Stimulated activated CD8-positive, alpha-beta memory T cell treated with anti-CD3 and anti-CD28 coated beads, Interleukin-12 subunit alpha, Interleukin-12 subunit beta, amount 100 ng/mL, for 4 hours (primary cell): ENCODE measurements around the gene HOXC11.

Experiments used
- DNase-seq: peaks from one replicate; pipeline ENCODE4 v3.0.0-alpha.2; 2020; ENCODE audit warnings: low read depth

HOXC11 gene

DNA sequence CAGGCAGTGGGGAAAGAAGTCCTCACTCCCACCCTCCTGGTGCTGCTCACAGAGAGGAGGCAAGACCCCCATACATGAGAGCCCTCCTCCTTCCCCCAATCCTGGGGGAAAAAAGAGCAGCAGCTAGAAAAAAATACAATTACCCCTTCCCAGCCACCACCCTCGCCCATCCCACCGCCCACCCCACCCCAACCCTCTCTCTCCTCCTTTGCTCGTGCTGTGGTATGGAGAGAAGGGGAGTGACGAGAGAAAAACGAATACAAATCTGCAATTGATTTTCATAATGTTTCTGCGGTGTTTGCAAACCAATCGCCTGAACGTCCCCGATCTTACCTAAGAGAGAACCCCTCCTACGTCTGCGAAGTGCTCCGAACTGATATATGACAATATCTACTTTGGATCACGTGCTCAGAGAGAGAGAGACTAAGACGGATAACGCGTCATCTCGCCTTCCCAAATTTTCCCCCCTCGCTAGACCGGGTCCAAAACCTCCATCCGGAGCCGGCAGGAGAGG, at the start of gene HOXC11:
HOXC11 (plus strand) TSS at position 405 of the 514 bp plus-strand sequence. CDS start 116 bp downstream, outside the sequence.
- DNase-seq = no peak

DNA sequence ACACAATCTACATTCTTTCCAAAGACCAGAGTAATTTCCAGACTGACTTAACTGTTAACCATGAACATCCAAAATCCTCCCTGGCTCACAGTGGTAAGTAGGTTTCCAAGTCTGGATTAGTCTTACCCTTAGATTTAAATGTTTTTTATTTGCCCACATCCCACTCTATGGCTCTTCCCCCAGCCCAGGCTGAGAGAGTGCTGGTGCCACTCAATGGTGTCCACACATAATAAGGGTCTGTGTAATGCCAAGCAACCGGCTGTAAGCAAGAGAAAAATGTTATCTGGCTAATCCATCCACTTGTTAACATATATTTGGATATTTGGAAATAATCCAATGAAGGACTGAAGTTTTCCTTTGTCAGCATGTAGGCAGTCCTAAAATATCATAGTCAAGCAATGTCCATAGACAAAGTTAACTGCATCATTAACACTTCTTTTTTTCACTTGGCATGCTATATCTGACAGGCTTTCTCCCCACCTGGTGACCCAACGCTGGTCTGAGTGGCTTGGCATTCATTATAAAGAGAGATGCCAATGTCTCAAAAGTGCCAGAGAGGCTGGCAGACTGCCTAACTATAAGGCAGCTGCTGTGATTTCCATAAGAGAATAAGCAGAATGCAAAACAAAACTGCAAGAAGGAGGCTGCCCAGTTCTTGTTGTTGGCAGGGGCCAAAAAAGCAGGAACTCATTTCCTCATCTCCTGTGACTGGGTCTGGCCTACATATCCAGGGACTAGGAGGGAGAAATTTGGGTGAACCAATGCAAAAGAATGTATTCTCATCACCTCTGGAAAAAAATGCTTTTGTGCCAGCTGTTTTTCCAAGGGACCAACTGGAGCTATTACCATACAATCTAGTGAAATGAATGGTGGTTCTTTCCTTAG, 48.2 kb upstream of the HOXC11 start:
- DNase-seq = no peak

DNA sequence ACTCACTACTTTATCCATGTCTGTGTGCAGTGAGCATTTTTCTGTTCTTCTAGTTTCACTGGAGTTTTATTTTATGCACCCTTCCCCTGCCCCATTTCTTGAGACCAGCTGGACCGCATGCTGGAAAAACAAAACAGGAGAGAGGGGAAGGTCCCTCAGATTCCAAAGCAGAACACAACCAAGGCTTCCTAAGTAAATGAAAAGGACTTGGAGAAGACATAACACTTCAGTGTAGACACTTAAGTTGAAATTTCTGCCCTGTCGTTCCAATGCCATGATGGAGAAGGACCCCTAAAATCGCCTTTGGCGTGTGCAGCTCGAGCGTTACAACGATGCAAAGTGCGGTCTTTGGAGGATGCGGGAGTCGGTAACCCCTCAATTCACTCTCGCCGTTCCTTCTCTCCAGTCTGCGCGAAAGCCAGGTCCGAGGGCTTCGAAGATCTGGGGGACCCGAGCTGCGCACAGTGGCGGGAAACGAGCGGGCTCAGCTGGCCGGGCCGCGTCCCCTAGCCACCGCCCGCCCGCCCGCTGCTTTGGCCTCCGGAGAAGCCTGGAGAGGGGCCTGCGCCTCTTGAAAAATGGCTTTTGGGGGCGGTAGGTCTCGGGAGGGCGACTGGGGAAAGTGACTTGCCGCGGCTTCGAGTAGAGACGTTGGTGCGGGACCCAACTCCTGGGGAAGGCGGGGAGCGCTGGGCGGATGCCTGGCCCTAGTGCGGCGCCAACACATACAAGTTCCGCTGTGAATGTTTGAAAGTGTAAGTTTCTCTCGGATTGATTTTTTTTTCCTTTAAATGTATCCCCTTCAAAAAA, 45.5 kb upstream of the HOXC11 start:
- no peak for DNase-seq

DNA sequence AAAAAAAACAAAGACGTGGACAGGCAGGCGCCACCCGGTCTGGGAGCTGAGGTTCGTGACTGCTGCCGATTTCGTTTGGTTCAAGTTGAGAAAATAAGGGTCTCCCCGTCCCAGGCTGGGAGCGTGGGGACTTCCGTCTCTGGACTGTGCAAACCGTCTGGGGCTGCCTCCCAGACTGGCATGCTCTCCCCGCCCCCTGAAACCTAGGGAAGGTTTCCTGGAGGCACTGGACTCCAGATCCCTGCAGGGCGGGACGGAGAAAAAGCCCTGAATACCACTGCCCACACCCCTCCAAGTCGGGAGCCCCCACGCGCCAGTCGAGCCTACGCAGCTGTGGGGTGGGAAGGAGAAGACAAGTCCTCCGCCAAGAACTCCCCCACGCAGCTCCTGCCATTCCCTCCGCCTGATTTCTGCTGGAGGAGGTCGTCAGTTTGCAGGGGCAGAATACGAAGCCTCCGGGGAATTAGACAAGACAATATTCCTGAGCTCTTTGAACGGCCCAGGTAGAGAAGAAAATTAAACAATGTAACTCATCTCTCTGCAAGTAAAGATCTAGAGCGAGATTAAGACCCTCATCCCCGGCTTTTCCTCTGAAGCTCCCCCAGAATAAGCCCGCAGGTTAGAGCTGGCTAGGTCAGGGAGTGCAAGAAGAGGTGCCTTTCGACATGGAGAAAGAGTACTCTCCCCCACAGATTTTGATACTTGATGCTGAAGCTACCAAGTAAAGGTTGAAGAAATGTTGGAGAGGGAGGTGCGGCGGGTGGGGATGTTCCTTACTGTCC, 44.7 kb upstream of the HOXC11 start:
- DNase-seq = no peak

DNA sequence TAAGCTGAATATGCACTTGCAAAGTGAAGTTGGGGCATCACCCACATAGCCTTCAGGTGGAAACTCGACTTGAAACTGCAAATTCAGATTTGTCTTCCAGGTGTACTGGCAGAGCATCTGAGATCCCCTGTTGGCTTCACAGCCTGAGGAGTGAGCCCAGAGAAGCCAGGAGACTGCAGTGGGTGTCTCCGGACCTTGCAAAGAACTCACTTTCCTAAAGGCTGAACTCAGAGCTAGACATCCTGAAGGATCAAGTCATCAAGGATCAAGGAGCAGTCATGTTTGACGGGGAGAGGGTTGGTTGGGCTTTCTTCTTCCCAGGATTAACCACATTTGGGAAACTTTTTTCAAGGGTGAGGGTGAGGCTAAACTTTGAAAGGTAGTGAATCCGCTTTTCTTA, 43.4 kb upstream of the HOXC11 start:
- no peak for DNase-seq

DNA sequence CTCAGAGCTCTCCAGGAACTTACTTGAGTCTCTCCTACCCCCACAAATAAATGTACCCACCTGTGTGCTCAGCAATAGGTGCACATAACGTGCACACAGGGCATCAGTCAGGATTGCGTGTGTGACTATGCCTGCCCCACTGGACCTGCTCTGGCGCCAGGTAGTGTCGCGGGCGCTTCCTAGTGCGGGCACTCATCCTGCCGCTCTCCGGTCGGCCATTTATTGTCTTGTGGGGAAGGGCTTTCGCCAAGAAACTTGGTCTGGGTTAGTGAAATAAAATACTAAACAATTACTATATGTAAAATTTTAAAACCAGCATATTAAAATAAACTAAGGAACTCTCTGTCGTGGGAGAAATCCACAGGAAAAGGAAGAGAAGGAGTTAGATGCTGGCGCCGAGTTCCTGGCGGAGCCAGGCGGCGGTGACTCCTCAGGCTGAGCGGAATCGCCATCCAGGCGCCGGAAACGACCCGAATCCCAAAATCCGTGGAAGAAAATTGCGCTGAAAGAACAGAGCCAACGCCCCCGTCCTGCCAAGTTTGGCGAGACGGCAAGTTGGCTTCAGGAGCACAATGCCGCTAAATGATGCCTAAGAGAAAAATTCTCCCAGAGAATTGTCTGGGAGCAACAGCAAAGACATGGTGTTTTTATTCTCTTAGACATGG, 42.2 kb upstream of the HOXC11 start:
- no peak for DNase-seq

DNA sequence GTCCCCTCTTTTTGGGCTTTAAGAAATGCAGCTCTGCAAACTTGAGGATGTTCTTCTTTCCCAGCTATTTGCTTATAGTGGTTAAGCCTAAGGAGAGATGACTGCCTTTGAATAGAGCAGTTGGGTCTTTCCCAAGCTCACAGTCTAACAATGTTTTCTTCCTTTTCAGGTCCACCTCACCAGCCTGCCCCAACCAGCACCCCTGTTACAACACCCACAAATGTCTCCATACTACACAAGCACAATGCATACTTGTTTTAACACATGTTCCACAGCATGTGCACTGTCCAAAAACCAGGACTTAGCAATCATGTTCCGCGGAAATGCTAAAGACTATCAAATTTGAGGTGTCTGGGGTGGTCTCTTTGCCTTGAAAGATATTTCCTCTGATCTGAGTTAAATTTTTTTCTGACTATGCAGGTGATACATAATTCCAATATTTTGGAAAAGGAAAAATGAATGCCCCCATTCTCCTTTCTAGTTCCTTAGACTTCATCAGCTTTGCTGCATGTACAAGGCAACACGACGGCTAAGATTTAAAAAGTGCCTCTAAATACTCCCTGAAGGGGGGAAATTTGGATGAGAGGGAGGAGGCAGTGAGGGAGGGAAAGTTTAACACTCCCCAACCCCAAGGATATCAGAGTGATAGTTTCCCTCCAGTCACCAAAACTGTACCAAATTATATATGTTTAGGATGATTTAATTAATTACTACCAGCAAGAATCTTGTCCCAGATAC, 40.9 kb upstream of the HOXC11 start:
- no peak for DNase-seq

DNA sequence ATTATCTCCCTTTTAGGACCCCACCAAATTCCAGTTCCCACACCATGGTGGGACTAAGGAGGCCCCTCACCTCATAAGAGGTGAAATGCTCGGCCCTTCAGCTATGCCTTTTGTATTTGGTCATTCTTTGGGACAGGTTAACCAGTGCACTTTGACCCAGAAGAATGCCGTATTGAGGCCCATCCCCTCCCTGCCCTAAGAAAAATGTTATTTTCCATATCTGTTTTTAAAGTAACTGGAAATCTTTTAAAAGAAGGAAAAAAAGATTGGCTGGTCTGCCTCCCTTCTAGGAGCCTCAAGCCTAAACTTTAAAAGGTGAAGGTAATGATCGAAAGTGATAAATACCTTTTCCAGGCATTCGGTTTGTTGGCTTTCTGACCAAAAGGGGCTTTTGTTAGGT, 40.0 kb upstream of the HOXC11 start:
- DNase-seq = no peak

DNA sequence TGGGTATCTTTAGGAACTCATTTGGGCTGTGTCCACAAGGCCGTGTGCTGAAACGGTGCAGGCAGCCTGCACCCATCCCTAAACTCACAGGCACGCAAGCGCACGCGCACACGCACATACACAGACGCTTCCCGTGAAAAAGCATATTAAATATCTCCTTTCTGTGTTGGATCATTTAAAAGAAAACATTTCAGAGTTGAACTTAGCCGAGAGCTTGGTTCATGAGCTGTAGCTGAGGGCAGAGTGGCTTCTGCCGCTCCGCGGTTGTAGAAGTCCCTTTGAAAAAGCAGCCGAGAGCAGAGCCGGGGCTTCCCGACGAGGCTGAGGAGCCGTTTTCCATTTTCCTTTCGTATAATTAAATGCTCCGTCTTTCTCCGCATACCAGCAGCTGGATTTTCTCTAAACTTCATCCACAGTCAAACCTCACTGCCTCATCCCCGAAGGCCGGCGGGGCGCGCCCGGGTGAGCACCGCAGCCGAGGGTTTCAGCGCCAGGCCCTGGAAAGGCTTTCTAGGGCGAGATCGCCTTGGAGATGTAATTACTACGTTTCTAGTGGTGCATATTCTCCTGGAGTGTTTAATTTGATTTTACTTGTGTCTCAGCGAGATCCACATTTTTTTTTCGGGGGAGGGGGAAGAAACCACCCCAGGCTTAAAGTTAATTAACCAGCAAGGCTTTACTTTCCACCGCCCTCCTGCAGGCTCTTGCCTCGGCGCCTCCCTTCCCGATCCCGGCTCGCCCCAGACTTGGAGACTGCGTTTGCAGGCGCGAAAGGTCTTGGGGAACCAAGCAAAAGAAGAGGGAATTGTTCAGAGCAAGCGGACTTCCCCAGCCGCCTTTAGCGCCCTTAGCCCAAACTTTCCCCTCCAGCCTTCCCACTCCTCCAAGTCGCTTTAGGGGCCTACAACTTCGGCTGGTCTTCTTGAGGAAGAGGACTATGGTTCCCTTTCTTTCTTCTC, 37.3 kb upstream of the HOXC11 start:
- no peak for DNase-seq

DNA sequence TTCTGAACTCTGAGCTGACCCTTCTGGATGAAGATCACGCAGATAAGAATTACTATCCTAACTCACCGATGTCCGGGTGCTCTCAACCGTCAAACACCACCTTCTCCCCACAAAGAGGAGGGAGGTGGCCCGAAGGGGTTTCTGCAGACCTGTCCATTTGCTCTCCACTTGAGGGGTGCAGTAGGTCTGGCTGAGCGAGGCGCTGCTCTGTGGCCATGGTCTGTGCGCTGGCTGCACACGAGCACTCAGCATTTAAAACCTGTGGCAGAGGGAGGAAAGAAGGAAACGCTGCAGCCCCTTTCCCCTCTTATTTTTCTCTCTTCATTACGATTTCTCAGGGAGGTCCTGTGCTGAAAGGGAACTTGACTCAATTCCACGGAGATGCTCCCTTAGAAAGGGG, 35.8 kb upstream of the HOXC11 start:
- DNase-seq = no peak

DNA sequence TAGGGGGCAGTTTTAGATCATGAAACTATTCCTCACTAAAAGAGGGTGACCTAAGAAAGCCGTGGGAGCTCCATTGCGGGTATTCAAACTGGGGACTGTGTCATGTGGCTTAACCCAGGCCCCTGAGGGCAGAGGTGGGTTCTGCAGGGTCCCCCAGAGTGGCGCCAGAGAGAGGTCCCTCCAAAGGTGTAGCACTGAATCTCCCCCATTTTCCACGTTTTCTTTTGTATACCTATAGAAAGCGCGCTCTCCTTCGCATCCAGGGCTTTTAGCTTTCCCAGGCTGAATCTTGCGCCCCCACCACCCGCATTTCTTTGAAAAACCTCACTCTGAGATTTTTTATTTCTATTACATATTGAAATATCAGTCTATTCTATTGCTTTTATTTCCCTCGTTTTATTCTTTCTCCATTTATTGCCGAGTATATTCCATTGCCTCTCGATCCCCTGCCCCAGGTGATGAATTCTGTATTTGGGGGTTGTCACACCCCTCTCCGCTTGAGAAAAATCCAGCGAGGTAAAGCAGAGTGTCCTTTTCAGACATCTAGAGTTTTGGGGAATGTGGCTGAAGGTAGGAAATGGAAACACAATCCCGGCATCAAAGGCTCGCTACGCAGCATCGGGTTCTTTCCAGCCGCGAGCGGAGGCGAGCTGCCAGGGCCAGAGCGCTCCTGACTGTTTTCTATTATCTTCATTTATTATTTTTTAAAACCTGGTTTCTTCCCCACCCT, 35.2 kb upstream of the HOXC11 start:
- no peak for DNase-seq

DNA sequence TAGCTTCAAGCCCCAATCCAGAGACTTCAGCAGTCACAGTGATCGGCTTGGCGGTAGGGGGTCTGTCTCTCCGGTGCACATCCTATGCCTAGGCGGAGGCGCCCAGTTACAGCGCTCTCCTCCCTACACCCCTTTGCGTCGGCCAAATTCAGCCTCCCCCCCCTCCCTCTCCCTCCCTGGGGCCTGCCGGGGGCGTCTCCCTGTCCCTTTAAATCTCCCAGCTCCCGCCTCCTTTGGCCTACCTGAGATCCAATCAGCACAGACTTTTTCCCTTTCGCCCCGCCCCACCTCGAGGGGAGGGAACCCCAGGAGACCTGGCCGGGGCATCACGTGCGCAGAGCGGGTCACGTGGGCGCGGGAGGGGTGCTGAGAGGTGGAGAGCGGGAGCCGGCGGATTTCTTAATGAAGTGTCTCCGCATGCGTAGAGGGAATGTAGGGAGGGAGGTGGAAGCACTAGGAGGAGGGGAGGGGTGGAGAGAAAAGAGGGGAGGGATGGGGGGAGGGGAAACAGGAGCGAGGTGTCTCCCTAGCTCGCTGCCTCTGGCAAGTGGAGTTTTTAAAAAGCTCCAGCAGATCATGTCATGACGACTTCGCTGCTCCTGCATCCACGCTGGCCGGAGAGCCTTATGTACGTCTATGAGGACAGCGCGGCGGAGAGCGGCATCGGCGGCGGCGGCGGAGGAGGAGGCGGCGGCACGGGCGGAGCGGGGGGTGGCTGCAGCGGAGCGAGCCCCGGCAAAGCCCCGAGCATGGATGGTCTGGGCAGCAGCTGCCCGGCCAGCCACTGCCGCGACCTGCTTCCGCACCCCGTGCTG, 34.4 kb upstream of the HOXC11 start, which contains the start of gene HOXC13:
HOXC13 (plus strand) TSS at position 506 of the 815 bp plus-strand sequence; CDS start at position 582, 76 bp downstream.
- peak; percentile 10 for DNase-seq

DNA sequence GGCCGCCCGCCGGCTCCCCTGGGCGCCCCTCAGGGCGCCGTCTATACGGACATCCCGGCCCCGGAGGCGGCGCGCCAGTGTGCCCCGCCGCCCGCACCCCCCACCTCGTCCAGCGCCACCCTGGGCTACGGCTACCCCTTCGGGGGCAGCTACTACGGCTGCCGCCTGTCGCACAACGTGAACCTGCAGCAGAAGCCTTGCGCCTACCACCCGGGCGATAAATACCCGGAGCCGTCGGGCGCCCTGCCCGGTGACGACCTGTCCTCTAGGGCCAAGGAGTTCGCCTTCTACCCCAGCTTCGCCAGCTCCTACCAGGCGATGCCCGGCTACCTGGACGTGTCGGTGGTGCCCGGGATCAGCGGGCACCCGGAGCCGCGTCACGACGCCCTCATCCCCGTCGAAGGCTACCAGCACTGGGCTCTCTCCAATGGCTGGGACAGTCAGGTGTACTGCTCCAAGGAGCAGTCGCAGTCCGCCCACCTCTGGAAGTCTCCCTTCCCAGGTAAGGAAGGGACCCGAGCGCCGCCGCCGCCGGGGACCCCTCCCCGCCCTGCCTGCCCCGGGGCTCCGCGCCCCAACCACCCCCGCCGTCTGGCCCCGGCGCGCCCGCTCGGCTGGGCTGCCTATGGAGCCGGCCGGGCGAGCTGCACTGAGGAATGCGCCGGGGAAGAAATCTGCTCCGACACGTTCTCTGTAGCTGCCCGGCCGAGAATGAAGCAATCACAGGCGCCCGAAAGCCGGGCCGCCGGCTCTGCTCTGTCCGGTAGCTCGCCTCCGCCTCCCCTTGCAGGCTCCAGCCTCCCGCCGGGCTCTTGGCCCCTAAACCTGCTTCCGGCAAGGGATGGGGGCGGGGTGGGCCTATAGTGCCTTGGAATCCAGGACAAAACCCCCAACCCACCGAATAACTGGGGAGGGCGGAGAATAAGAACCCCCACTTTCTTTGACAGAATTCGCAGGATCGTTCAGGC, 33.5 kb upstream of the HOXC11 start:
- no peak for DNase-seq

DNA sequence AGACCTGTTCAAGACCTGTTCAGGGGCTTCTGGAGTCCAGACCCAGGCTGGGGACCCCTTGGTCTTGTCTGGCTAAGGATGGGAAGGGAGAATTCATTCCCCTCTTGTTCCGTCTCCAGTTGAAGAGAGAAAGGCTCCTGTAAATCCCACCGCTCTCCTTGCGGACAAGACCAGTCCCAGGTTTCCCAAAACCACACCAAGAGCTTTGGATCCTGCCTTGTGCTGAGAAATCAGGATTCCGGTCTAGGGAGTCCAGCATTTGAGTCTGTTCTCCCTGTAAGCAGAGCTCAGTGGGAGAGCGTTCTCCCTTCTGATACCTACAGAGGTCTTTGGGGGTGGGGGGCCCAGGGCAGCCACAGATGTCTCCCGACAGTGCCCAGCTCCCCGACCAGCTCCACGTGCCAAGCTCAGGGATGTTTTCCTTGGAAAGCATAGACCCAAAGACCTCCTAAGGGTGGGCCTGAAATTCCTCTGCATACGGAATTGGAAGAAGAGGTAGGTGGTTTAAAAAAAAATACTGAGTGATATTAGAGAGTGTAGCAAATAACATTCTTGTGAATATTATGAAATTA, 32.4 kb upstream of the HOXC11 start:
- DNase-seq = no peak

DNA sequence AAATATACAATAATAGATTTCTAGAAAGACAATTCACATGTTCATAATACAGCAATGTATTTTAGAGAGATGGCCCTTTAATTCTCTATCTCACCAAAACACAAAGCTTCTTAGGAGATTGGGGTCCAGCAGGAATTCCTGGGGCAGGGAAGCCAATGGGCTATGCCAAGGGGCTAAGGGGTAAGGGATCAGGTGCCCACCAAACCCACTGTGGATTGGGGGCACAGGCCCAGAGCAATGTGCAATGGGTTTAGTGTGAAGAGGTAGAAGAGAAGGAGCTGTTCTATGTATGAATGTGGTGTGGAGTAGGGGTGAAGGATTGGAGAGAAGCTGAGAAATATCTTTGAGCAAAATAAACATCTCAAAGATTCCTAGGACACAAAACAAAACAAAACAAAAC, 31.7 kb upstream of the HOXC11 start:
- DNase-seq = no peak

DNA sequence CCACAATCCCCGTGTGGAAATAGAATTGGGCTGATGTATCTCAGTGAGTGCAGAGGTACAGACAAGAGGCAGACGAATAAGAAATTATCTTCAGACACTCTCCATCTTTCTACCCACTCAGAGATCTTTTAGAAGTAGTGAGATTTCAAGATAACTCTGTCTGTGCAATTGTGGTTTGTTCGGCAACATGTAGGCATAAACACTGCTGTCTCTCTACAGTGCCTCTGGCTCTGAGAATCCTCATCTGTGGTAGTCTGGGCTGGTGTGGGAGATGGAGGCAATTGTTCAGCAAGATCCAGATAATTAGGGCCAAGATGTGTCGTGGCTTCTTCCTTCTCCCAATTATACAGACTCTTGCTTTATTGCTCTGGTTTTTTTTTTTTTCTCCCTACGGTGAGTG, 31.2 kb upstream of the HOXC11 start:
- DNase-seq = no peak
